Measurements from ENCODE around the gene NET1. TPM values are rescaled to one million over a fixed set of nuclear protein-coding genes. Genes with fewer than 3 reads are reported as not detected.

The NET1 gene
- total and polyA plus RNA-seq, 2 experiments from 2014 or later: 62.5 to 96.4 TPM

DNA sequence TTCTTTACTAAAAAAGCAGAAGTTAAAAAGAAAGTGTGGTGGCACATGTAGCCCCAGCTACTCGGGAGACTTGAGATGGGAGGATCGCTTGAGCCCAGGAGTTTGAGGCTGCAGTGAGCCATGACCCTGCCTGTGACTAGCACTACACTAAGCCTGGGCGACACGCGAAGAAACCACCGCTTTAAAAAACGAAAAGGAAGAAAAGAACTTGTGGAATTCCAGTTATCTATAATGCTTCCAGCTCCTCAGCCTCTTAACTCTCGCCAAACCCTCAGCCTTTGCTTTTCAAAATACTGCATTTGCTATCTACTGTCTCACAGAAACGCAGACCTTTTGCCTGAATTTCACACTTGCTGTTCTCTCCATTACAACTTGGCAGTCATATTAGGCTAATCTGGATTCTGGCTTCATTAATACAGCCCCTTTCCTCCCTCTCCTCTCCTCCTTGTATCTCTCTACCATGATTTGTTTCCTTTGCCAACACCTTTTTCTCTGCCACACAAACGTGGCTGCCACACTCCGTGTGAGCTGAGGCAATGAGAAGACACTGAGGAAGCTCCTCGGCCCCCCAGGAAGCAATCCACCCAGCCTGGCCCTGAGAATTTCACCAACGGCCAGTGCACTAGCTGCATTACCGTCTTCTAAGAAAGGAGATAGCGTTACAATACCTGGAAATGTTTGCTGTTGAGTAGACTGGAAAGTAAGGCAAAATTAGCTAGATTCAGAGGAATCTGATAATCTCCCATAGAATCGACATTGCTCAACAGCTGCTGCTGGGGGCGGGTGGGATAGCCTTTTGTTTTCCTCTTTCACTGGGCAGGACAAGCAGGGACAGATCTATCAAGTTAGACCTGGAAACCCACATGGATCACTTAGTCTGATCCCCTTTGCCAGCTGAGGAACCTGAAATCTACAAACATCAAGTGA, 49.8 kb downstream of the NET1 start:
- Histone ChIP-seq H3K79me2 (no peaks in the 10 kb centered on the region), H2AFZ (no peak overlapping the region)

DNA sequence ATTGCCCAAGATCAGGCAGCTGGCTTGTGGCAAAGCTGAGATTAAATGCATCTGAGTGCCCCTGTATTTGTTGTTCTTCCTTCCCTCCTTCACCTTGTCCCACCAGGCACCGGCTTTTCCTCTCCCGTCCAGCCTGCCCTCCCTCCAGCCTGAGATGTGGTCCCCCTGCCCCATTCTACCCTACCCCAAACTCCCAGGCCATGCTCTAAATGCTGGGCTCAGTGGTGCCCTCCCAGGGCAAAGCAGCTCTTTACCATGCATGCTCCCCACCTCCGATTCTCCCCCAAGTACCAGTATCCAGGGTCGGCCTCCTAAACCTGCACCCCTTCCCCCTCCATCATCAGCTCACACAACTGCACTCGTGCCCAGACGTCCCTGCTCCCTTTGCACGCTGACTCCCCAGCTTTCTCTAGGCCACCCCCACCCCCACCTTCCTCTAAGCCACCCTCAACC, 50.5 kb downstream of the NET1 start:
- no peak for DNase-seq (ENCODE audit: low spot score)
- Histone ChIP-seq H3K79me2 (no peaks in the 10 kb centered on the region), H3K4me2 (no peak overlapping the region), H3K27me3 (no peaks in the 10 kb centered on the region), H4K20me1 (ENCODE audit: insufficient read depth, poor library complexity, severe bottlenecking) (no peaks in the 10 kb centered on the region), H2AFZ (no peak overlapping the region), H3K4me1 (ENCODE audit: insufficient read depth) (peaks cover 49% of the 10 kb centered on the region), H3K9me3 (ENCODE audit: low read depth) (no peaks in the 10 kb centered on the region), H3K9me2 (replicated peaks; ENCODE audit: insufficient read depth) (no peaks in the 10 kb centered on the region), H3K36me3 (replicated peaks; ENCODE audit: insufficient read depth, low read depth) (no peaks in the 10 kb centered on the region), H3K27ac (peak overlapping the region; percentile 72), H3K4me3 (no peak overlapping the region)
- 91% methylated on average over 4 of the region's 7 CpGs for WGBS (ENCODE audit: low lambda C conversion rate, missing lambda C conversion rate)
- TF ChIP-seq EZH2phosphoT487 (IDR thresholded peaks at IDR 0.05; ENCODE audit: low read depth, severe bottlenecking, unreplicated experiment) (no peak), EZH2 (IDR thresholded peaks at IDR 0.05; ENCODE audit: borderline replicate concordance) (no peak)
- TF ChIP-seq, protein P1, sequence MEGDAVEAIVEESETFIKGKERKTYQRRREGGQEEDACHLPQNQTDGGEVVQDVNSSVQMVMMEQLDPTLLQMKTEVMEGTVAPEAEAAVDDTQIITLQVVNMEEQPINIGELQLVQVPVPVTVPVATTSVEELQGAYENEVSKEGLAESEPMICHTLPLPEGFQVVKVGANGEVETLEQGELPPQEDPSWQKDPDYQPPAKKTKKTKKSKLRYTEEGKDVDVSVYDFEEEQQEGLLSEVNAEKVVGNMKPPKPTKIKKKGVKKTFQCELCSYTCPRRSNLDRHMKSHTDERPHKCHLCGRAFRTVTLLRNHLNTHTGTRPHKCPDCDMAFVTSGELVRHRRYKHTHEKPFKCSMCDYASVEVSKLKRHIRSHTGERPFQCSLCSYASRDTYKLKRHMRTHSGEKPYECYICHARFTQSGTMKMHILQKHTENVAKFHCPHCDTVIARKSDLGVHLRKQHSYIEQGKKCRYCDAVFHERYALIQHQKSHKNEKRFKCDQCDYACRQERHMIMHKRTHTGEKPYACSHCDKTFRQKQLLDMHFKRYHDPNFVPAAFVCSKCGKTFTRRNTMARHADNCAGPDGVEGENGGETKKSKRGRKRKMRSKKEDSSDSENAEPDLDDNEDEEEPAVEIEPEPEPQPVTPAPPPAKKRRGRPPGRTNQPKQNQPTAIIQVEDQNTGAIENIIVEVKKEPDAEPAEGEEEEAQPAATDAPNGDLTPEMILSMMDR (IDR thresholded peaks at IDR 0.05; ENCODE audit: poor library complexity): no peak

More for the DNA sequence above, 49.8 kb downstream of the NET1 start:
- Histone ChIP-seq H3K4me1 (ENCODE audit: insufficient read depth) (peaks cover 43% of the 10 kb centered on the region), H3K9me2 (replicated peaks; ENCODE audit: insufficient read depth) (no peaks in the 10 kb centered on the region), H3K27ac (peak overlapping the region; percentile 72), H4K20me1 (ENCODE audit: insufficient read depth, poor library complexity, severe bottlenecking) (no peaks in the 10 kb centered on the region), H3K4me2 (peak overlapping the region; percentile 39), H3K9me3 (ENCODE audit: low read depth) (no peaks in the 10 kb centered on the region), H3K27me3 (no peaks in the 10 kb centered on the region), H3K36me3 (replicated peaks; ENCODE audit: insufficient read depth, low read depth) (no peaks in the 10 kb centered on the region), H3K4me3 (no peak overlapping the region)
- no peak for DNase-seq (ENCODE audit: low spot score)
- TF ChIP-seq EZH2 (IDR thresholded peaks at IDR 0.05; ENCODE audit: borderline replicate concordance): no peak
- WGBS (ENCODE audit: low lambda C conversion rate, missing lambda C conversion rate): 39% methylated on average over 17 of the region's 17 CpGs

DNA sequence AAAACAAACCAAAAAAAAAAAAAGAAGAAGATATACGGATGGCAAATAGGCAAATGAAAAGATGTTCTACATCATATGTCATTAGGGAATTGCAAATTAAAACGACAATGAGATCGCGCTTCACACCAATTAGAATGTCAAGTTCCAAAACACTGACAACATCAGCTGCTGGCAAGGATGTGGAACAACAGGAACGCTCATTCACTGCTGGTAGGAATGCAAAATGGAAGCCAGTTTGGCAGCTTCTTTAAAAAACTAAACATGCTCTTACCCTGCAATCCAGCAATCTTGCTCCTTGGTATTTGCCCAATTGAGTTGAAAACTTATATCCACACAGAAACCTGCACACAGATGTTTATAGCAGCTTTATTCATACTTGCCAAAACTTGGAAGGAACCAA, 52.2 kb downstream of the NET1 start:
- no peaks in the 10 kb centered on the region for H3K27me3 ChIP-seq
- H3K79me2 ChIP-seq: no peaks in the 10 kb centered on the region
- H3K4me3 ChIP-seq: no peak overlapping the region
- no peaks in the 10 kb centered on the region for H3K36me3 ChIP-seq (replicated peaks; ENCODE audit: insufficient read depth, low read depth)
- H4K20me1 ChIP-seq (ENCODE audit: insufficient read depth, poor library complexity, severe bottlenecking): no peaks in the 10 kb centered on the region
- H3K4me2 ChIP-seq: no peak overlapping the region
- H3K9me2 ChIP-seq (replicated peaks; ENCODE audit: insufficient read depth): no peaks in the 10 kb centered on the region
- H3K4me1 ChIP-seq (ENCODE audit: insufficient read depth): peaks cover 61% of the 10 kb centered on the region
- H2AFZ ChIP-seq: no peak overlapping the region
- 72% methylated on average over 5 of the region's 5 CpGs for WGBS (ENCODE audit: low lambda C conversion rate, missing lambda C conversion rate)
- H3K27ac ChIP-seq: peak overlapping the region; percentile 94
- no peak for DNase-seq (ENCODE audit: low spot score)
- TF ChIP-seq, protein P1 (IDR thresholded peaks at IDR 0.05; ENCODE audit: poor library complexity): no peak
- TF ChIP-seq EZH2phosphoT487 (IDR thresholded peaks at IDR 0.05; ENCODE audit: low read depth, severe bottlenecking, unreplicated experiment) (no peak), EZH2 (IDR thresholded peaks at IDR 0.05; ENCODE audit: borderline replicate concordance) (no peak)
- H3K9me3 ChIP-seq (ENCODE audit: low read depth): no peaks in the 10 kb centered on the region

DNA sequence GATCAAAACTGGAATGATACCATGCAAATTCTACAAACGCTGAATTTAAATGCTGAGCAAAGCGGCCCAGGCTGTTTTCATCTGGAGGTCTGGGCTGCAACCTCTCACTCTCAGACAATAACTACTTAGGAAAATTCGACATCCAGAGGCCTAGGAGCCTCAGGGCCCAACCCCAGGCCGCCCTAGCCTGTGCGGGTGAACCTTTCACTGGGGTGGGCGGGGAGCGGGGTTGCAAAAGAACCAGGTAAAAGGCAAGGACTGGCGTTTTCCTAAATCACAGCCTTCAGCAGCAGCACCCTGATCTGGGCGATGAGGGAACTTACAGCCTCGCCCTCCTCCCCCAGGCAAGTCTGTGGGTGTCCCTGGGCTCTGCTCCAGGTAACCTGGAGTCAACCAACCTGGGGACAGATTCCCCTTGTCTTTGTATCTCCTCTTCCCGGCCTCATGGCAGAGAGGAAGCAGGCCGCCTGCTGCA, 53.7 kb downstream of the NET1 start:
- H3K4me1 ChIP-seq (ENCODE audit: insufficient read depth): peaks cover 57% of the 10 kb centered on the region
- no peak overlapping the region for H2AFZ ChIP-seq
- H3K27ac ChIP-seq: peak overlapping the region; percentile 94
- WGBS (ENCODE audit: low lambda C conversion rate, missing lambda C conversion rate): 27% methylated on average over 12 of the region's 12 CpGs
- no peak overlapping the region for H3K4me3 ChIP-seq
- H3K36me3 ChIP-seq (replicated peaks; ENCODE audit: insufficient read depth, low read depth): no peaks in the 10 kb centered on the region
- H3K9me3 ChIP-seq (ENCODE audit: low read depth): no peaks in the 10 kb centered on the region
- H3K79me2 ChIP-seq: no peaks in the 10 kb centered on the region
- H3K9me2 ChIP-seq (replicated peaks; ENCODE audit: insufficient read depth): no peaks in the 10 kb centered on the region
- H3K4me2 ChIP-seq: peak overlapping the region; percentile 63
- TF ChIP-seq EZH2 (IDR thresholded peaks at IDR 0.05; ENCODE audit: borderline replicate concordance) (no peak), EZH2phosphoT487 (IDR thresholded peaks at IDR 0.05; ENCODE audit: low read depth, severe bottlenecking, unreplicated experiment) (no peak)
- TF ChIP-seq, protein P1 (IDR thresholded peaks at IDR 0.05; ENCODE audit: poor library complexity): no peak
- DNase-seq (ENCODE audit: low spot score): no peak
- no peaks in the 10 kb centered on the region for H3K27me3 ChIP-seq
- H4K20me1 ChIP-seq (ENCODE audit: insufficient read depth, poor library complexity, severe bottlenecking): no peaks in the 10 kb centered on the region
